Measurements from ENCODE around the gene TMOD1.

The TMOD1 gene

GRCh38 chr9:97629156-97629555 is 127.7 kb downstream of the TMOD1 start:
- peaks cover 31% of the 10 kb centered on the region for H3K36me3 ChIP-seq (ENCODE audit: control insufficient read depth, insufficient read depth, low read length)
- H3K9ac ChIP-seq (ENCODE audit: low read depth, low read length) = no peak overlapping the region
- no peaks in the 10 kb centered on the region for H3K9me3 ChIP-seq (ENCODE audit: control insufficient read depth, insufficient read depth, low read length)
- no peaks in the 10 kb centered on the region for H3K27me3 ChIP-seq (ENCODE audit: control insufficient read depth, insufficient read depth, low read length)
- H3K4me1 ChIP-seq (ENCODE audit: control insufficient read depth, insufficient read depth, low read length) = peaks cover 14% of the 10 kb centered on the region
- H3K27ac ChIP-seq (ENCODE audit: low read depth, low read length) = peak overlapping the region; percentile 40
- H3K4me3 ChIP-seq (ENCODE audit: low read depth, low read length) = no peak overlapping the region

- Histone ChIP-seq H3K27me3 (ENCODE audit: control insufficient read depth, insufficient read depth, low read length) (no peaks in the 10 kb centered on the region), H3K27ac (ENCODE audit: low read depth, low read length) (no peak overlapping the region), H3K9me3 (ENCODE audit: control insufficient read depth, insufficient read depth, low read length) (no peaks in the 10 kb centered on the region), H3K4me3 (ENCODE audit: low read depth, low read length) (no peak overlapping the region), H3K9ac (ENCODE audit: low read depth, low read length) (no peak overlapping the region), H3K4me1 (ENCODE audit: control insufficient read depth, insufficient read depth, low read length) (peaks cover 23% of the 10 kb centered on the region), H3K36me3 (ENCODE audit: control insufficient read depth, insufficient read depth, low read length) (peaks cover 16% of the 10 kb centered on the region)
Observed at GRCh38 chr9:97630591-97630990, 129.1 kb downstream of the TMOD1 start.

GRCh38 chr9:97632248-97632984 is 130.9 kb downstream of the TMOD1 start:
- Histone ChIP-seq H3K9ac (ENCODE audit: low read depth, low read length) (peak overlapping the region; percentile 97), H3K36me3 (ENCODE audit: control insufficient read depth, insufficient read depth, low read length) (peaks cover 3% of the 10 kb centered on the region; the same call in 1 of the 2 replicates), H3K4me1 (ENCODE audit: control insufficient read depth, insufficient read depth, low read length) (peaks cover 35% of the 10 kb centered on the region), H3K27ac (ENCODE audit: low read depth, low read length) (peak overlapping the region; percentile 100), H3K27me3 (ENCODE audit: control insufficient read depth, insufficient read depth, low read length) (no peaks in the 10 kb centered on the region), H3K4me3 (ENCODE audit: low read depth, low read length) (peak overlapping the region; percentile 94), H3K9me3 (ENCODE audit: control insufficient read depth, insufficient read depth, low read length) (no peaks in the 10 kb centered on the region)

GRCh38 chr9:97632985-97633858 is 131.8 kb downstream of the TMOD1 start, which contains the start of the genes NCBP1 and TSTD2:
Gene NCBP1, plus strand, starts transcription at chr9:97633821. Its CDS starts 61 bp downstream, at chr9:97633882.
Gene TSTD2, minus strand, starts transcription at chr9:97633368. Its CDS starts 5,806 bp downstream, at chr9:97627562.
- no peaks in the 10 kb centered on the region for H3K36me3 ChIP-seq (ENCODE audit: control insufficient read depth, insufficient read depth, low read length)
- no peaks in the 10 kb centered on the region for H3K9me3 ChIP-seq (ENCODE audit: control insufficient read depth, insufficient read depth, low read length)
- peak within 1 kb of the TSS; percentile 94 for H3K4me3 ChIP-seq (ENCODE audit: low read depth, low read length)
- H3K27me3 ChIP-seq (ENCODE audit: control insufficient read depth, insufficient read depth, low read length) = no peaks in the 10 kb centered on the region
- H3K4me1 ChIP-seq (ENCODE audit: control insufficient read depth, insufficient read depth, low read length) = peaks cover 37% of the 10 kb centered on the region
- peak within 1 kb of the TSS; percentile 97 for H3K9ac ChIP-seq (ENCODE audit: low read depth, low read length)
- peak within 1 kb of the TSS; percentile 100 for H3K27ac ChIP-seq (ENCODE audit: low read depth, low read length)

GRCh38 chr9:97633859-97634490 is 132.5 kb downstream of the TMOD1 start:
- H3K9ac ChIP-seq (ENCODE audit: low read depth, low read length) = peak overlapping the region; percentile 97
- peak overlapping the region; percentile 94 for H3K4me3 ChIP-seq (ENCODE audit: low read depth, low read length)
- peaks cover 33% of the 10 kb centered on the region for H3K4me1 ChIP-seq (ENCODE audit: control insufficient read depth, insufficient read depth, low read length)
- H3K36me3 ChIP-seq (ENCODE audit: control insufficient read depth, insufficient read depth, low read length) = no peaks in the 10 kb centered on the region
- peak overlapping the region; percentile 100 for H3K27ac ChIP-seq (ENCODE audit: low read depth, low read length)
- no peaks in the 10 kb centered on the region for H3K9me3 ChIP-seq (ENCODE audit: control insufficient read depth, insufficient read depth, low read length)
- H3K27me3 ChIP-seq (ENCODE audit: control insufficient read depth, insufficient read depth, low read length) = no peaks in the 10 kb centered on the region

- Histone ChIP-seq H3K27me3 (ENCODE audit: control insufficient read depth, insufficient read depth, low read length) (no peaks in the 10 kb centered on the region), H3K27ac (ENCODE audit: low read depth, low read length) (no peak overlapping the region), H3K4me3 (ENCODE audit: low read depth, low read length) (peak overlapping the region; percentile 94), H3K36me3 (ENCODE audit: control insufficient read depth, insufficient read depth, low read length) (no peaks in the 10 kb centered on the region), H3K4me1 (ENCODE audit: control insufficient read depth, insufficient read depth, low read length) (peaks cover 32% of the 10 kb centered on the region), H3K9ac (ENCODE audit: low read depth, low read length) (no peak overlapping the region), H3K9me3 (ENCODE audit: control insufficient read depth, insufficient read depth, low read length) (no peaks in the 10 kb centered on the region)
Observed at GRCh38 chr9:97635026-97635425, 133.6 kb downstream of the TMOD1 start.

GRCh38 chr9:97636903-97637302 is 135.4 kb downstream of the TMOD1 start:
- Histone ChIP-seq H3K4me3 (ENCODE audit: low read depth, low read length) (no peak overlapping the region; the same call in 1 of the 2 replicates), H3K4me1 (ENCODE audit: control insufficient read depth, insufficient read depth, low read length) (peaks cover 27% of the 10 kb centered on the region), H3K27ac (ENCODE audit: low read depth, low read length) (no peak overlapping the region), H3K36me3 (ENCODE audit: control insufficient read depth, insufficient read depth, low read length) (peaks cover 14% of the 10 kb centered on the region), H3K9ac (ENCODE audit: low read depth, low read length) (no peak overlapping the region), H3K9me3 (ENCODE audit: control insufficient read depth, insufficient read depth, low read length) (no peaks in the 10 kb centered on the region), H3K27me3 (ENCODE audit: control insufficient read depth, insufficient read depth, low read length) (no peaks in the 10 kb centered on the region)

GRCh38 chr9:97638666-97639065 is 137.2 kb downstream of the TMOD1 start:
- peaks cover 31% of the 10 kb centered on the region for H3K36me3 ChIP-seq (ENCODE audit: control insufficient read depth, insufficient read depth, low read length)
- no peak overlapping the region for H3K4me3 ChIP-seq (ENCODE audit: low read depth, low read length)
- no peak overlapping the region for H3K27ac ChIP-seq (ENCODE audit: low read depth, low read length)
- peaks cover 24% of the 10 kb centered on the region for H3K4me1 ChIP-seq (ENCODE audit: control insufficient read depth, insufficient read depth, low read length)
- H3K27me3 ChIP-seq (ENCODE audit: control insufficient read depth, insufficient read depth, low read length) = no peaks in the 10 kb centered on the region
- H3K9me3 ChIP-seq (ENCODE audit: control insufficient read depth, insufficient read depth, low read length) = no peaks in the 10 kb centered on the region
- H3K9ac ChIP-seq (ENCODE audit: low read depth, low read length) = no peak overlapping the region

GRCh38 chr9:97640325-97640724 is 138.9 kb downstream of the TMOD1 start:
- H3K9ac ChIP-seq (ENCODE audit: low read depth, low read length) = no peak overlapping the region
- no peaks in the 10 kb centered on the region for H3K27me3 ChIP-seq (ENCODE audit: control insufficient read depth, insufficient read depth, low read length)
- H3K36me3 ChIP-seq (ENCODE audit: control insufficient read depth, insufficient read depth, low read length) = peaks cover 48% of the 10 kb centered on the region
- peaks cover 16% of the 10 kb centered on the region for H3K4me1 ChIP-seq (ENCODE audit: control insufficient read depth, insufficient read depth, low read length)
- H3K4me3 ChIP-seq (ENCODE audit: low read depth, low read length) = no peak overlapping the region
- H3K9me3 ChIP-seq (ENCODE audit: control insufficient read depth, insufficient read depth, low read length) = no peaks in the 10 kb centered on the region
- no peak overlapping the region for H3K27ac ChIP-seq (ENCODE audit: low read depth, low read length)

- H3K36me3 ChIP-seq (ENCODE audit: control insufficient read depth, insufficient read depth, low read length) = peaks cover 97% of the 10 kb centered on the region
Observed at GRCh38 chr9:97645720-97646119, 144.3 kb downstream of the TMOD1 start.

More at GRCh38 chr9:97645720-97646119, 144.3 kb downstream of the TMOD1 start:
- H3K27me3 ChIP-seq (ENCODE audit: control insufficient read depth, insufficient read depth, low read length) = no peaks in the 10 kb centered on the region
- H3K4me3 ChIP-seq (ENCODE audit: low read depth, low read length) = no peak overlapping the region
- H3K9me3 ChIP-seq (ENCODE audit: control insufficient read depth, insufficient read depth, low read length) = no peaks in the 10 kb centered on the region
- no peak overlapping the region for H3K9ac ChIP-seq (ENCODE audit: low read depth, low read length)
- no peak overlapping the region for H3K27ac ChIP-seq (ENCODE audit: low read depth, low read length)
- H3K4me1 ChIP-seq (ENCODE audit: control insufficient read depth, insufficient read depth, low read length) = no peaks in the 10 kb centered on the region
